ENCODE data around the gene MICAL2.

Gene MICAL2

DNA sequence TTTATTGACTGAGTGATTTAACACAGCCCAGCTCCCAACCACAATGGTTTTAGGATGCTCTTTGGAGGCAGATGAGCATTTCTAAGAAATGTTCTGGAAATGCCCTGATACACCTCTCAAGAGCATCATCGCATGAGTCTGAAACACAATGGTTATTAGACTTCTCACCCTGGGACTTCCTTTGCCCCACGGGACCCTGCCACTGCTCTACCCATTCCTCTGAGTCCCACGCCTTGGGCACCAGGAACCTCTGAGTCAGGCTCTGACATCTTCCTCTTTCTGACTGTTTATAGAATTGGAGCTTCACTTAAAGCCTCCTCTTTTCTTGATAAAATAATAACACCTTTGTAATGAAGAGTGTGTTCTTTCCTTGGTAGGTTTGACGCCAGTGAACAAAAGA is 181.4 kb downstream of the MICAL2 start:
- H3K9ac ChIP-seq (ENCODE audit: low read length in 5 of 5): no peak overlapping the region
- peaks cover 9 to 32% (median 25%) of the 10 kb centered on the region in 5 donors for H3K4me1 ChIP-seq (ENCODE audit: control insufficient read depth in 5 of 5, insufficient read depth in 5 of 5, low read length in 5 of 5)
- no peaks in the 10 kb centered on the region for H3K36me3 ChIP-seq (ENCODE audit: control insufficient read depth in 5 of 5, insufficient read depth in 5 of 5, low read length in 5 of 5)
- no peak overlapping the region for H3K4me3 ChIP-seq (ENCODE audit: low read depth in 1 of 5, low read length in 5 of 5)
- H3K27ac ChIP-seq (ENCODE audit: low read depth, low read length): no peak overlapping the region
- no peaks in the 10 kb centered on the region for H3K27me3 ChIP-seq (ENCODE audit: control insufficient read depth in 5 of 5, insufficient read depth in 4 of 5, low read length in 5 of 5)
- no peaks in the 10 kb centered on the region for H3K9me3 ChIP-seq (ENCODE audit: control insufficient read depth in 5 of 5, low read length in 5 of 5)

DNA sequence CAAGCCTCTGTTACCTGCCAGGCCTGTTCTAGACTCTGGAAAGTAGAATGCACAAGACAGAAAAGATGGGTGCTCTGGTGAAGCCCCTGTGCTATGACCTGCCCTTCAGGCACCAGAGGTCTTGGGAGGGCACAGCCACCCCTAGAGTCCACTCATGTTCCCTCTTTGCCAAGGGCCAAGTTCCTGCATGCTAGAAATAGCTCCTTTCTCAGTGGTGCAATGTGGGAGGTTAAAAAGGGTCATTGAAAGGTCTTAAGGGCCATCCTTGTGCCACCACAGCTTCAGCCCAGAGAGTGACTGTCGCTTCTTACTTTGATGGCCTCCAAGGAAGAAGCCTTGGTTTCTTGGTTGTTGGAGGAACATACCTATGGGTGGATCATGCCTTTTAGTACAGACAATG is 182.4 kb downstream of the MICAL2 start:
- Histone ChIP-seq H3K36me3 (ENCODE audit: control insufficient read depth in 5 of 5, insufficient read depth in 5 of 5, low read length in 5 of 5) (no peaks in the 10 kb centered on the region), H3K4me1 (ENCODE audit: control insufficient read depth in 5 of 5, insufficient read depth in 5 of 5, low read length in 5 of 5) (peaks cover 5 to 23% (median 15%) of the 10 kb centered on the region in 5 donors), H3K27me3 (ENCODE audit: control insufficient read depth in 5 of 5, insufficient read depth in 4 of 5, low read length in 5 of 5) (no peaks in the 10 kb centered on the region), H3K27ac (ENCODE audit: low read depth, low read length) (no peak overlapping the region), H3K9ac (ENCODE audit: low read length in 5 of 5) (no peak overlapping the region), H3K4me3 (ENCODE audit: low read depth in 1 of 5, low read length in 5 of 5) (no peak overlapping the region), H3K9me3 (ENCODE audit: control insufficient read depth in 5 of 5, low read length in 5 of 5) (no peaks in the 10 kb centered on the region)

DNA sequence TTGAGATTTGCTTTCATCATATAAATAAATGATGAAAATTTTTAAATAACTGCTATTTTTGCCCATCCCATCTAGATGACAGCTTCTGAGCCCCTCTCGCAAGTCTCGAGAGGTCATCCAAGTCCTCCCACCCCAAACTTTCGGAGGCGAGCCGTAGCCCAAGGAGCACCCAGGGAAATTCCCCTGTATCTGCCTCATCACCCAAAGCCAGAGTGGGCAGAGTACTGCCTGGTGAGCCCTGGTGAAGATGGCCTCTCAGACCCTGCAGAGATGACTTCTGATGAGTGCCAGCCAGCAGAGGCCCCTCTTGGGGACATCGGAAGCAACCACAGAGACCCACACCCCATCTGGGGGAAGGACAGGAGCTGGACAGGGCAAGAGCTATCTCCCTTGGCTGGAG is 183.1 kb downstream of the MICAL2 start:
- Histone ChIP-seq H3K9me3 (ENCODE audit: control insufficient read depth in 5 of 5, low read length in 5 of 5) (peaks cover 0 to 4% (median 0%) of the 10 kb centered on the region in 5 donors), H3K27ac (ENCODE audit: low read depth, low read length) (no peak overlapping the region), H3K4me1 (ENCODE audit: control insufficient read depth in 5 of 5, insufficient read depth in 5 of 5, low read length in 5 of 5) (peaks cover under 1 to 16% (median 8%) of the 10 kb centered on the region in 5 donors), H3K36me3 (ENCODE audit: control insufficient read depth in 5 of 5, insufficient read depth in 5 of 5, low read length in 5 of 5) (no peaks in the 10 kb centered on the region), H3K27me3 (ENCODE audit: control insufficient read depth in 5 of 5, insufficient read depth in 4 of 5, low read length in 5 of 5) (no peaks in the 10 kb centered on the region), H3K4me3 (ENCODE audit: low read depth in 1 of 5, low read length in 5 of 5) (no peak overlapping the region), H3K9ac (ENCODE audit: low read length in 5 of 5) (no peak overlapping the region)

DNA sequence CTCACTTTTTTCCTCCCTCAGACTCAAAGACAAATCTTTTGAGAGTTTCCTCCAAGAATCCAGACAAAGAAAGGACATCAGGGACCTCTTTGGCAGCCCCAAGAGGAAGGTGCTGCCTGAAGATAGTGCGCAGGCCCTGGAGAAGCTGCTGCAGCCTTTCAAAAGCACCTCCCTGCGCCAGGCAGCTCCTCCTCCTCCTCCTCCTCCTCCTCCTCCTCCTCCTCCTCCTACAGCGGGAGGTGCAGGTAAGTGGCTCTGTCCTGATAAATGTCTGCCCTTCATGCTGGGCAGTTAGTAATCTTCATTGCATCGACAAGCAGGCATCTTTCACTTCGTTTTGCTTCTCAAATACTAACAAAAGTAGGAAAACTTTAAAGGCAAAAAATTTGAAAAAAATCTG is 184.2 kb downstream of the MICAL2 start:
- H3K9ac ChIP-seq (ENCODE audit: low read length in 5 of 5): no peak overlapping the region
- peaks cover 0 to 16% (median 5%) of the 10 kb centered on the region in 5 donors for H3K4me1 ChIP-seq (ENCODE audit: control insufficient read depth in 5 of 5, insufficient read depth in 5 of 5, low read length in 5 of 5)
- H3K27ac ChIP-seq (ENCODE audit: low read depth, low read length): no peak overlapping the region
- peaks cover 0 to 11% (median 5%) of the 10 kb centered on the region in 5 donors for H3K9me3 ChIP-seq (ENCODE audit: control insufficient read depth in 5 of 5, low read length in 5 of 5)
- H3K36me3 ChIP-seq (ENCODE audit: control insufficient read depth in 5 of 5, insufficient read depth in 5 of 5, low read length in 5 of 5): no peaks in the 10 kb centered on the region
- H3K27me3 ChIP-seq (ENCODE audit: control insufficient read depth in 5 of 5, insufficient read depth in 4 of 5, low read length in 5 of 5): no peaks in the 10 kb centered on the region
- H3K4me3 ChIP-seq (ENCODE audit: low read depth in 1 of 5, low read length in 5 of 5): no peak overlapping the region

DNA sequence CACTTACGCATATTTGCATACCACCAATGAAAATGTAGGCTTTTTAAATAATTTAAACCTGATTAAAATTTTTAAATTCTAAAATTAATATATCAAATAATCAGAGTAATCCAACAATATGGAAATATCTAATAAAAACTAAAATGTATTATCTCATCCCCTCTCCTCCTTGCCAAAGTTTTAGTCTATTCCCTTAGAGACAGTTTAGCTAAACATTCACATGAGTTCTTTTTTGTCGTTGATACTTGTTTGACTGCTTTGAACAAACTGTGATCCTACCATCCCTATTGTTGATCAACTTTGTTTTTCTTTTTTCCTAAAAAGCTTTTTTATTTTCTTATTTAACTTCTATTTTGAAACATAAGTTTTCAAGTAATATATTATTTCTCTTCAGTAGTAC is 185.6 kb downstream of the MICAL2 start:
- Histone ChIP-seq H3K4me1 (ENCODE audit: control insufficient read depth in 5 of 5, insufficient read depth in 5 of 5, low read length in 5 of 5) (peaks cover 0 to 5% (median 2%) of the 10 kb centered on the region in 5 donors), H3K9me3 (ENCODE audit: control insufficient read depth in 5 of 5, low read length in 5 of 5) (peaks cover 0 to 11% (median 5%) of the 10 kb centered on the region in 5 donors), H3K4me3 (ENCODE audit: low read depth in 1 of 5, low read length in 5 of 5) (no peak overlapping the region), H3K36me3 (ENCODE audit: control insufficient read depth in 5 of 5, insufficient read depth in 5 of 5, low read length in 5 of 5) (no peaks in the 10 kb centered on the region), H3K27me3 (ENCODE audit: control insufficient read depth in 5 of 5, insufficient read depth in 4 of 5, low read length in 5 of 5) (no peaks in the 10 kb centered on the region), H3K27ac (ENCODE audit: low read depth, low read length) (no peak overlapping the region), H3K9ac (ENCODE audit: low read length in 5 of 5) (no peak overlapping the region)

DNA sequence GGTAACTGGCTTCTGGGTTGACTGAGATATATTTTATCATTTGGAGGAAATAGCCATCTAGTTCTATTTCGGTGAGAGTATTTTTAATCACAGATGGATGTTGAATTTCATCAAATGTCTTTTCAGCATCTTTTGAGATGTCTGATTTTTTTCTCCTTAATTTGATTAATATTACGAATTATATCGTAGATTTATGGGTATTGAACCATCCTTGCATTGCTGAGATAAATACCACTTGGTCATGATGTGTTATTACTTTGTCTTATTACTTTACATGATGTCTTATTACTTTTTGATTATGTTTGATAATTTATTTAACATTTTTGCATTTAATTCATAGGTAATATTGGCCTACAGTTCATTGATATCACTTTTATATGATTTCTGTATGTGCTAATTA is 188.2 kb downstream of the MICAL2 start:
- no peaks in the 10 kb centered on the region for H3K27me3 ChIP-seq (ENCODE audit: control insufficient read depth in 5 of 5, insufficient read depth in 4 of 5, low read length in 5 of 5)
- H3K4me3 ChIP-seq (ENCODE audit: low read depth in 1 of 5, low read length in 5 of 5): no peak overlapping the region
- no peaks in the 10 kb centered on the region for H3K4me1 ChIP-seq (ENCODE audit: control insufficient read depth in 5 of 5, insufficient read depth in 5 of 5, low read length in 5 of 5)
- no peak overlapping the region for H3K27ac ChIP-seq (ENCODE audit: low read depth, low read length)
- H3K36me3 ChIP-seq (ENCODE audit: control insufficient read depth in 5 of 5, insufficient read depth in 5 of 5, low read length in 5 of 5): no peaks in the 10 kb centered on the region
- peaks cover 0 to 11% (median 5%) of the 10 kb centered on the region in 5 donors for H3K9me3 ChIP-seq (ENCODE audit: control insufficient read depth in 5 of 5, low read length in 5 of 5)
- no peak overlapping the region for H3K9ac ChIP-seq (ENCODE audit: low read length in 5 of 5)

DNA sequence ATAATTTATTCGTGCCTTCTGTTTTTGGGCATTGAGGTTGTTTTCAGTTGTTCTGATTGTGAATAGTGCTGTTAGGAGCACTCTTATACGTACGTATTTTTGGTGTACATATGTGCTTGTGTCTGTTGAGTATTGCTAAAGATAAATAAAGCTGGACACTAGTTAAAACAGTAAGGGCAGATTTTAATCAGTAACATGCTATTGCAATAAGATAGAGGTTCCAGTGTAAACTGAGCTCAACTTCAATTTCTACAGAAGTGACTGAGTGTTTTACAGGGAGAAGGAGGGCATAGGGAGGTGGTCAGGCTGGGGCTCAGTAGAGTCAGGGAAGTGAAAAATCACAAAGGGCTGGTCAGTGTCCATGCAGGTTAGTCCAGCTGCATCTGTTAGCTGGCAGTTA is 191.0 kb downstream of the MICAL2 start:
- Histone ChIP-seq H3K9ac (ENCODE audit: low read length in 5 of 5) (no peak overlapping the region), H3K27me3 (ENCODE audit: control insufficient read depth in 5 of 5, insufficient read depth in 4 of 5, low read length in 5 of 5) (no peaks in the 10 kb centered on the region), H3K27ac (ENCODE audit: low read depth, low read length) (no peak overlapping the region), H3K4me1 (ENCODE audit: control insufficient read depth in 5 of 5, insufficient read depth in 5 of 5, low read length in 5 of 5) (no peaks in the 10 kb centered on the region), H3K36me3 (ENCODE audit: control insufficient read depth in 5 of 5, insufficient read depth in 5 of 5, low read length in 5 of 5) (no peaks in the 10 kb centered on the region), H3K4me3 (ENCODE audit: low read depth in 1 of 5, low read length in 5 of 5) (no peak overlapping the region), H3K9me3 (ENCODE audit: control insufficient read depth in 5 of 5, low read length in 5 of 5) (peaks cover 0 to 11% (median 5%) of the 10 kb centered on the region in 5 donors)

DNA sequence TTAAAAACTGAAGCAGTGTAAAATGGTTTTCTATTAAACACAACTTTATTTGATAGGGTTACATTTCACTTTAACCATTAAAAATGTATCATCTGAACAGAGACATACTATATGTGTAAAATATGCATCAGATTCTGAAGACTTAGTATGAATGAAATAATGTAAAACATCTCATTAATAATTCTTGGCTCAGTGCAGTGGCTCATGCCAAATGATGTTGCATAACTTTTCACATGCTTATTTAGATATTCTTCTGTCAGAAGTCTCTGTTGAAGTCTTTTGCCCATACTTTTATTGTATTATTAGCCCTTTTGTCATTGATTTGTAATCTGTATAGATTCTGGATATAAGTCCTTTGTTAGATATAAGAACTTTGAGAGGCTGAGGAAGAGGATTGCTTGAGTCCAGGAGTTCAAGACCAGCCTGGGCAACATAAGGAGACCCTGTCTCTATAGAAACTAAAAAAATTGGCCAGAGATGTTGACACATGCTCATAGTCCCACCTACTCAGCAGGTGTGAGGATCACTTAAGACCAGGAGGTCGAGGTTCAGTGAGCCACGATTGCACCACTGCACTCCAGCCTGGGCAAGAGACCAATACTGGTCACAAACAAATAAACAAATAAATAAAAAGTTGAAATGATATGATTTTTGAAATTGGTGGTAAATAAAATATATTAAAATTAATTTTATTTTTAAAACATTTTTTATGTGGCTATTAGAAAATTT is 193.2 kb downstream of the MICAL2 start:
- Histone ChIP-seq H3K9me3 (ENCODE audit: control insufficient read depth in 5 of 5, low read length in 5 of 5) (peaks cover 0 to 6% (median 5%) of the 10 kb centered on the region in 5 donors), H3K9ac (ENCODE audit: low read length in 5 of 5) (no peak overlapping the region), H3K27ac (ENCODE audit: low read depth, low read length) (no peak overlapping the region), H3K27me3 (ENCODE audit: control insufficient read depth in 5 of 5, insufficient read depth in 4 of 5, low read length in 5 of 5) (no peaks in the 10 kb centered on the region), H3K36me3 (ENCODE audit: control insufficient read depth in 5 of 5, insufficient read depth in 5 of 5, low read length in 5 of 5) (no peaks in the 10 kb centered on the region), H3K4me1 (ENCODE audit: control insufficient read depth in 5 of 5, insufficient read depth in 5 of 5, low read length in 5 of 5) (no peaks in the 10 kb centered on the region), H3K4me3 (ENCODE audit: low read depth in 1 of 5, low read length in 5 of 5) (no peak overlapping the region)

DNA sequence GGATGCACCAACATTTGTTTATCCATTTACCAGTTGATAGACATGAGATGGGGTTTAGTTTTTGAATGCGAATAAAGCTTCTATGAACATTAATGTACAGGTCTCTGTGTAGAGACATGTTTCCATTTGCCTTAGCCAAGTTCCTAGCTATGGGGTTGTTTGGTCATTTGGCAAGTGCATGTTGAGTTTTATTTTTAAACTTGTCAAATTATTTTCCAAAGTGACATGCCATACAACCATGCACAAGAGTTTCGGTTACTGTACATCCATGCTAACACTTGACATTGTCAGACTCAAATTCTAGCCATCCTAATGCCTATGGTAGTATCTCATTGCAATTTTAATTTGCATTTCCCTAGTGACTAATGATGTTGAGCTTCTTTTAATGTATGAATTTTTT is 196.4 kb downstream of the MICAL2 start:
- Histone ChIP-seq H3K9ac (ENCODE audit: low read length in 5 of 5) (no peak overlapping the region), H3K4me3 (ENCODE audit: low read depth in 1 of 5, low read length in 5 of 5) (no peak overlapping the region), H3K36me3 (ENCODE audit: control insufficient read depth in 5 of 5, insufficient read depth in 5 of 5, low read length in 5 of 5) (no peaks in the 10 kb centered on the region), H3K27me3 (ENCODE audit: control insufficient read depth in 5 of 5, insufficient read depth in 4 of 5, low read length in 5 of 5) (no peaks in the 10 kb centered on the region), H3K4me1 (ENCODE audit: control insufficient read depth in 5 of 5, insufficient read depth in 5 of 5, low read length in 5 of 5) (no peaks in the 10 kb centered on the region), H3K27ac (ENCODE audit: low read depth, low read length) (no peak overlapping the region), H3K9me3 (ENCODE audit: control insufficient read depth in 5 of 5, low read length in 5 of 5) (no peaks in the 10 kb centered on the region)

DNA sequence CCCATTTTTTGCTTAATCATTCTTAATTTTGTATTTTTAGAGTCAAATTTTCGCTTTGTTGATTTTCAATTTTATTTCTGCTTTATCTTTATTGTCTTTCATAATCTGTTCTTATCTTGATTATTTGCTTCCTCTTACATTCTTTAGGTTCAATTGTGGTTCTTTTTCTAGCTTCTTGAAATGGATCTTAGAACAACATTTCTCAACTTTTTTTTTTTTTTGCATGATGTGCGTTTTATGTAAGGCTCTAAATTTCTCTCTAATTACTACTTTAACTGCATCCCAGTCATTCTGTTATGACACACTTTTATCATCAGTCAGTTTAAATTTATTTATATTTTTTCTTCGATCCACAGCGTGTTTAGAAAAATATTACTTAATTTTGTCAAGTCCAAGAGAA is 201.7 kb downstream of the MICAL2 start:
- H3K4me3 ChIP-seq (ENCODE audit: low read depth in 1 of 5, low read length in 5 of 5): no peak overlapping the region
- peaks cover 0 to 7% (median 2%) of the 10 kb centered on the region in 5 donors for H3K9me3 ChIP-seq (ENCODE audit: control insufficient read depth in 5 of 5, low read length in 5 of 5)
- no peaks in the 10 kb centered on the region for H3K4me1 ChIP-seq (ENCODE audit: control insufficient read depth in 5 of 5, insufficient read depth in 5 of 5, low read length in 5 of 5)
- no peak overlapping the region for H3K27ac ChIP-seq (ENCODE audit: low read depth, low read length)
- H3K36me3 ChIP-seq (ENCODE audit: control insufficient read depth in 5 of 5, insufficient read depth in 5 of 5, low read length in 5 of 5): no peaks in the 10 kb centered on the region
- H3K27me3 ChIP-seq (ENCODE audit: control insufficient read depth in 5 of 5, insufficient read depth in 4 of 5, low read length in 5 of 5): no peaks in the 10 kb centered on the region
- no peak overlapping the region for H3K9ac ChIP-seq (ENCODE audit: low read length in 5 of 5)

Data from subcutaneous abdominal adipose tissue (tissue), 5 donors.